ENCODE results near the gene PSMA5.

The PSMA5 gene

GRCh38 chr1:109369167-109369746 is 57.0 kb downstream of the PSMA5 start:
- no peak for DNase-seq (ENCODE audit: low read depth in 4 of 4, low spot score in 1 of 4)

- no peak for DNase-seq (ENCODE audit: low read depth in 4 of 4, low spot score in 1 of 4)
Measured at GRCh38 chr1:109368464-109368863, 57.8 kb downstream of the PSMA5 start.

GRCh38 chr1:109367626-109368025 is 58.6 kb downstream of the PSMA5 start:
- no peak for DNase-seq (ENCODE audit: low read depth in 4 of 4, low spot score in 1 of 4)

GRCh38 chr1:109365642-109366204 is 60.5 kb downstream of the PSMA5 start:
- no peak for DNase-seq (ENCODE audit: low read depth in 4 of 4, low spot score in 1 of 4)

- DNase-seq (ENCODE audit: low read depth in 4 of 4, low spot score in 1 of 4) = no peak
Measured at GRCh38 chr1:109361649-109362048, 64.6 kb downstream of the PSMA5 start.

- DNase-seq (ENCODE audit: low read depth in 4 of 4, low spot score in 1 of 4) = no peak
Measured at GRCh38 chr1:109361069-109361468, 65.2 kb downstream of the PSMA5 start.

GRCh38 chr1:109357616-109358015 is 68.6 kb downstream of the PSMA5 start:
- DNase-seq (ENCODE audit: low read depth in 4 of 4, low spot score in 1 of 4) = no peak

- DNase-seq (ENCODE audit: low read depth in 4 of 4, low spot score in 1 of 4) = no peak
Measured at GRCh38 chr1:109356915-109357314, 69.3 kb downstream of the PSMA5 start.

- no peak for DNase-seq (ENCODE audit: low read depth in 4 of 4, low spot score in 1 of 4)
Measured at GRCh38 chr1:109356505-109356904, 69.7 kb downstream of the PSMA5 start.

- DNase-seq (ENCODE audit: low read depth in 4 of 4, low spot score in 1 of 4) = no peak
Measured at GRCh38 chr1:109354929-109355328, 71.3 kb downstream of the PSMA5 start.

- no peak for DNase-seq (ENCODE audit: low read depth in 4 of 4, low spot score in 1 of 4)
Measured at GRCh38 chr1:109351457-109351856, 74.8 kb downstream of the PSMA5 start.

- no peak for DNase-seq (ENCODE audit: low read depth in 4 of 4, low spot score in 1 of 4)
Measured at GRCh38 chr1:109350655-109351054, 75.6 kb downstream of the PSMA5 start.

- DNase-seq (ENCODE audit: low read depth in 4 of 4, low spot score in 1 of 4) = no peak
Measured at GRCh38 chr1:109350182-109350581, 76.1 kb downstream of the PSMA5 start.

Measured in stimulated activated CD4-positive, alpha-beta T cell treated with anti-CD3 and anti-CD28 coated beads, Interleukin-1b, Interleukin-23, amount 100 ng/mL, for 24 hours (primary cell).